ENCODE measurements around the gene DPH3. TPM values are rescaled to one million over a fixed set of nuclear protein-coding genes. Genes with fewer than 3 reads are reported as not detected.

DPH3 gene
- total RNA-seq, 1 donor from 2014 or later: 25.9 TPM

GRCh38 chr3:16255326-16255725 is 9.4 kb downstream of the DPH3 start:
- H3K27ac ChIP-seq (replicated peaks): no peak overlapping the region
- no peaks in the 10 kb centered on the region for H3K27me3 ChIP-seq (ENCODE audit: low read depth)
- peaks cover 16% of the 10 kb centered on the region for H3K36me3 ChIP-seq
- intact Hi-C loops (cut with micrococcal nuclease): no loop called here
- no peak for DNase-seq
- no peak for TF ChIP-seq CTCF (IDR thresholded peaks at IDR 0.05; ENCODE audit: borderline replicate concordance)
- H3K4me3 ChIP-seq: no peak overlapping the region
- H3K4me1 ChIP-seq: peaks cover 25% of the 10 kb centered on the region
- H3K9me3 ChIP-seq (replicated peaks): peaks cover 3% of the 10 kb centered on the region

GRCh38 chr3:16254916-16255315 is 9.8 kb downstream of the DPH3 start:
- TF ChIP-seq CTCF (IDR thresholded peaks at IDR 0.05; ENCODE audit: borderline replicate concordance): no peak
- DNase-seq: no peak
- peaks cover 25% of the 10 kb centered on the region for H3K4me1 ChIP-seq
- H3K9me3 ChIP-seq (replicated peaks): peaks cover 3% of the 10 kb centered on the region
- peaks cover 12% of the 10 kb centered on the region for H3K36me3 ChIP-seq
- no peaks in the 10 kb centered on the region for H3K27me3 ChIP-seq (ENCODE audit: low read depth)
- intact Hi-C loops (cut with micrococcal nuclease): no loop called here
- H3K4me3 ChIP-seq: no peak overlapping the region
- H3K27ac ChIP-seq (replicated peaks): no peak overlapping the region

- DNase-seq: peak; percentile 66
- H3K36me3 ChIP-seq: no peaks in the 10 kb centered on the region
- intact Hi-C loops (cut with micrococcal nuclease): no loop called here
- TF ChIP-seq CTCF (IDR thresholded peaks at IDR 0.05; ENCODE audit: borderline replicate concordance): no peak
- no peak overlapping the region for H3K4me3 ChIP-seq
- peaks cover 3% of the 10 kb centered on the region for H3K9me3 ChIP-seq (replicated peaks)
- peak overlapping the region; percentile 66 for H3K27ac ChIP-seq (replicated peaks)
- H3K4me1 ChIP-seq: peaks cover 25% of the 10 kb centered on the region
- no peaks in the 10 kb centered on the region for H3K27me3 ChIP-seq (ENCODE audit: low read depth)
Observed at GRCh38 chr3:16253601-16254000, 11.1 kb downstream of the DPH3 start.

- H3K27me3 ChIP-seq (ENCODE audit: low read depth): no peaks in the 10 kb centered on the region
- peak overlapping the region; percentile 66 for H3K27ac ChIP-seq (replicated peaks)
- H3K4me1 ChIP-seq: peaks cover 19% of the 10 kb centered on the region
- H3K4me3 ChIP-seq: no peak overlapping the region
- intact Hi-C loops (cut with micrococcal nuclease): no loop called here
- no peaks in the 10 kb centered on the region for H3K36me3 ChIP-seq
- H3K9me3 ChIP-seq (replicated peaks): peaks cover 3% of the 10 kb centered on the region
- no peak for DNase-seq
- no peak for TF ChIP-seq CTCF (IDR thresholded peaks at IDR 0.05; ENCODE audit: borderline replicate concordance)
Observed at GRCh38 chr3:16252988-16253387, 11.8 kb downstream of the DPH3 start.

GRCh38 chr3:16252243-16252978 is 12.3 kb downstream of the DPH3 start:
- no peak for TF ChIP-seq CTCF (IDR thresholded peaks at IDR 0.05; ENCODE audit: borderline replicate concordance)
- intact Hi-C loops (cut with micrococcal nuclease): no loop called here

More at GRCh38 chr3:16252243-16252978, 12.3 kb downstream of the DPH3 start:
- Histone ChIP-seq H3K9me3 (replicated peaks) (peaks cover 3% of the 10 kb centered on the region), H3K27me3 (ENCODE audit: low read depth) (no peaks in the 10 kb centered on the region), H3K27ac (replicated peaks) (no peak overlapping the region), H3K36me3 (no peaks in the 10 kb centered on the region), H3K4me1 (peaks cover 17% of the 10 kb centered on the region), H3K4me3 (no peak overlapping the region)
- DNase-seq: no peak
